HG03280 (cell line): ENCODE measurements around the gene GRWD1.

Source experiments
- ATAC-seq: cut with Tn5 transposase; IDR thresholded peaks from one replicate; pipeline ENCODE4 v1.9.1; 2021; ENCODE audit warnings: mild to moderate bottlenecking, moderate library complexity; ENCODE audit not compliant: unreplicated experiment

GRWD1 gene

DNA sequence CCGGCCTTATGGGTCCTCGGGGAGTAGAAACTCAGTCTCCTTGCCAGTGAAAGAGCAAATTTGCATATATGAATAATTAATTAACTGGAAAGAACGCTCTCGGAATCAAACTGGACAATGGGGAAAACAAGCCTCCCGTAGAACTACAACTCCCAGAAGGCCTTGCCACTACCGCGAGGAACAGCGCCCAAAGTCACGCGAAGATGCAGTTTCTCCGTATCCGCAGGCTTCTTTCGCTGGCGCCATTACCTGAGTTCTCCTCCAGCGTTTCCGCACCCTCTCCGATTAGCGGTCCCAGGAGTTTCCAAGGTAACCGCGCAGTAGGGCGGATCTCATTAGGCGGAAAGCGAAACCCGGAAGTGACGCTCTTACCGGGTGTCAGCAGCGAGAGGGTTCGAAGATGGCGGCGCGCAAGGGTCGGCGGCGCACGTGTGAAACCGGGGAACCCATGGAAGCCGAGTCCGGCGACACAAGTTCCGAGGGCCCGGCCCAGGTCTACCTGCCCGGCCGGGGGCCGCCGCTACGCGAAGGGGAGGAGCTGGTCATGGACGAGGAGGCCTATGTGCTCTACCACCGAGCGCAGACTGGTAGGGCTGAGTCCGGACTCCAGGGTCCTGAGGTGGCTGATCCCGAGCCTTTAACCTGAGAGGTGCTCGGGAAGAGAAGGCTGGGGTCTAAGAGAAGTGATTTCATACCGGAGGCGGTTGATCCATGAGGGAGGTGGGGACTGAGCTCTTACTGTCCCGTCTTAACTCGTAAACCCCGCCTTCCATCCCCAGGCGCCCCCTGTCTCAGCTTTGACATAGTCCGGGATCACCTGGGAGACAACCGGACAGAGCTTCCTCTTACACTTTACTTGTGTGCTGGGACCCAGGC is at the start of gene GRWD1:
GRWD1 (plus strand) TSS at position 378 of the 876 bp plus-strand sequence; CDS start at position 401, 23 bp downstream.
- peak; percentile 81 for ATAC-seq

DNA sequence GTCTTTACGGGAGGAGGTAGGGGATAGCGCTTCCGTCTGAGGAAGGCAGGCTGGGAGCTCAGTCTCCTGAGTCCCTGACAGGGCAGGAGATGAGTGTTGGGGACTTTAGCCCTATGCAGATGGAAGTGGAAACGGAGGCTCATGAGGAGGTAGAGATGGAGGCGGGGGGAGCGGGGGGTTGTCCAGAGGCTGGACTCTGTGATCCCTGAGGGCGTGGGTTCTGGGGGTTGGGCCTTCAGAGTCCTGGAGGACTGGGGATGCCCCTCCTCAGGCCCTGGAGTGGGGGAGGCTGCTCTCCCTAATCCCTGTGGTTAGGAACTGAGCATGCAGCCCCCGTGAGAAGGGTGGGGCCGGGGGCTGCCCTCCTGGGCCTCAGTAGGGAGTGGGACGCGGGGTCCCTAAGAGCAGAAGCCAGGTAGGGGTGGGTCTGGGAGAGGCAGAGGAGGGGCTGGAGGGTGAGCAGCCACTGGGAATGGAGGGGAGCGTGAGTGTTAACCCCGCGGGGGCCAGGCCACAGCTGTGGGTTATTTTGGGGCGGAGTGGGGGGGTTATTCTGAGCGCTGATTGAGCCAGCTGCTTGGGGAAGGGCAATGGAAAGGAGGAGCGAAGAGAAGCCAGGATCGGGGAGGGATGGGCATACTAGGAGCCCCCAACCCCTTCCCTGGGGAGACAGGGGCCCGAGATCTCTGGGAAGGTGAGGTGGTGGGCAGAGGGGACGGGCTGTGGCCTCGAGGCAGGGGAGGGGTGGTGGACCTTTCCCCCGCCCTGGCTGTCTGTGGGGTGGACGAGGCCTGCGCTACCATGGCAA is 49.6 kb upstream of the GRWD1 start:
- no peak for ATAC-seq

DNA sequence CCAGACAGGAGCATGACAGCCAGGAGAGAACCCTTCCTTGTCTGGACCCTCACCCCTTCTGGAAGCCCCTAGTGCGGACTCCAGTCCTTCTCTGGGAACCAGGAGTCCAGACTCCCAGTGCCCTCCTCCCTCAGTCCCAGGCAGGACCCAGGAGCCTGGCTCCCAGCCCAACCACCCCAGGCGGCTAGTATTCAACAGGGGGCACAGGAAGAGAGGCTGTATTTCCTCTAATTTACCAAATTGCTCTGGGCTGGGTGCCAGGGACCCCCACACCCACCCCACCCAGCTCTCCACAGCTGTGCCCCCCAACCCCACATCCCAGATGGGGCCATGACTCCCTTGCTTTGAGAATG is 49.0 kb upstream of the GRWD1 start:
- no peak for ATAC-seq

DNA sequence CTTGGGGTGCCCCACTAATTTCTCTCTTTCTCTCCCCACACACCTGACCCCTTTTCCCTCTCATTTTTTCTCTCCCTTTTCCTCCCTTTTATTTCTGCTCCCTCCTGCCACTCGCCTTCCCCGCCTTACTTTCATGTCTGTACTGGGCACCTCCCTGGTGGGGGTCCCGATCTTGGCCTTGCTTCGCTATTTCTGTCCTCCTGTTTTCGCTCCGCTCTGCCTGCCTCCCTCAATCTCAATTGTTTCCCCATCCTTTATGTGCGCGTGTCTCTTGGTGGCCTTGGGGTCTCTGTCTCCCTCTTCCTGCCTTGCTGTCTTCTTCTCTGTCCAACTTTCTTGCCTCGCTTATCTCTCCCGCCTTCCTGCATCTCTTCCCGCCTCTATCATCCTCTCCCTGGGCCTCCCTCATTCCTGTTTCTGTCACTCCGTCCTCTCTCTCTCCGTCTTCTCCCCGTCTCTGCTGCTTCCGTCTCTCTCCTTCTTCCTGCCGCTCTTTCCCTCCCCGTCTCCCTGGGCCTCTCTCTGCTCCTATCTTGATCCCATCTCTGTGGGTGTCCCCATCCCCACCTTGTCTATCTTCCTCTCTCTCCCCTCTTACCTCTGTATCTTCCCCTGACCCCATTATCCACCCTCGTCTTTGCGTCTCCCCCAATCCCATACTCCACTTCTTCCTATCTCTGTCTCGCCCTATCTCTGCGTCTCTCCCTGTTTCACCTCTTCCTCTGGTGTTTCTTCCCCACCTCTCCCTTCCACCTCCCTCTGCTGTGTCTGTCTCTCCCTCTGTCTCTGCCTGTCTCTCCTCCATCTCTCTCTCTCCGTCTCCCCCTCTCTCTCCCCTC is 48.3 kb upstream of the GRWD1 start:
- ATAC-seq, result no peak

DNA sequence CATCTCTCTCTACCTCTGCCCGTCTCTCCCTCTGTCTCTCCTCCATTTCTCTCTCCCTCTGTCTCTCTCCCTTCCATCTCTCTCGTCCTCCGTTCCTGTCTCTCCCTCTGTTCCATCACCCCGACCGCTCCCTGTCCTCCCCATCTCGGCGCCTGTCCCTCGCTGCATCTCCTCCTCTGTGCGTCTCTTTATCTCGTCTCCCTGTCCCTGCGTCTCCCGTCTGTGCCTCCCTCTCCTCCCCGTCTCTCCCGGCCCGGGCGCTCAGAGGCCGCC is 47.7 kb upstream of the GRWD1 start:
- no peak for ATAC-seq

DNA sequence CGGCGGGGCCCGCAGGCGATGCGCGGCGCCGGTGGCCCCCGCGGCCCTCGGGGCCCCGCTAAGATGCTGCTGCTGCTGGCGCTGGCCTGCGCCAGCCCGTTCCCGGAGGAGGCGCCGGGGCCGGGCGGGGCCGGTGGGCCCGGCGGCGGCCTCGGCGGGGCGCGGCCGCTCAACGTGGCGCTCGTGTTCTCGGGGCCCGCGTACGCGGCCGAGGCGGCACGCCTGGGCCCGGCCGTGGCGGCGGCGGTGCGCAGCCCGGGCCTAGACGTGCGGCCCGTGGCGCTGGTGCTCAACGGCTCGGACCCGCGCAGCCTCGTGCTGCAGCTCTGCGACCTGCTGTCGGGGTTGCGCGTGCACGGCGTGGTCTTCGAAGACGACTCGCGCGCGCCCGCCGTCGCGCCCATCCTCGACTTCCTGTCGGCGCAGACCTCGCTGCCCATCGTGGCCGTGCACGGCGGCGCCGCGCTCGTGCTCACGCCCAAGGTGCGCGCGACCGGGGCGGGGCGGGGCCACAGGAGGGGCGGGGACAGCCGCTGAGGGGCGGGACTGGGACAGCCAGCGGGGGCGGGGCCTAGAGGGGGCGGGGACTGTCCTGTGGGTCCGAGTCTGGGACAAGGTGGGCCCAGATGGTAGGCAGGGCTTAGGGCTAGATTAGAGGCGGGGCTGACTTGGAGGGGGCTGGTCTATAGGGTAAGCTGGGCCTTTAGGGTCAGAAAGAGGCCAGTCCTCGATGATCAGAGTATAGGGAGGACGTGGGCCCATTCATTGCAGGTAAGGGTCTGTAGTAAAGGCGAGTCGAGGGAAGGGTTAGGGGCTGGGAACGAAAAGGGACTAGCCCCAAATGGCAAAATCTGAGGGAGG is 47.2 kb upstream of the GRWD1 start:
- no peak for ATAC-seq

DNA sequence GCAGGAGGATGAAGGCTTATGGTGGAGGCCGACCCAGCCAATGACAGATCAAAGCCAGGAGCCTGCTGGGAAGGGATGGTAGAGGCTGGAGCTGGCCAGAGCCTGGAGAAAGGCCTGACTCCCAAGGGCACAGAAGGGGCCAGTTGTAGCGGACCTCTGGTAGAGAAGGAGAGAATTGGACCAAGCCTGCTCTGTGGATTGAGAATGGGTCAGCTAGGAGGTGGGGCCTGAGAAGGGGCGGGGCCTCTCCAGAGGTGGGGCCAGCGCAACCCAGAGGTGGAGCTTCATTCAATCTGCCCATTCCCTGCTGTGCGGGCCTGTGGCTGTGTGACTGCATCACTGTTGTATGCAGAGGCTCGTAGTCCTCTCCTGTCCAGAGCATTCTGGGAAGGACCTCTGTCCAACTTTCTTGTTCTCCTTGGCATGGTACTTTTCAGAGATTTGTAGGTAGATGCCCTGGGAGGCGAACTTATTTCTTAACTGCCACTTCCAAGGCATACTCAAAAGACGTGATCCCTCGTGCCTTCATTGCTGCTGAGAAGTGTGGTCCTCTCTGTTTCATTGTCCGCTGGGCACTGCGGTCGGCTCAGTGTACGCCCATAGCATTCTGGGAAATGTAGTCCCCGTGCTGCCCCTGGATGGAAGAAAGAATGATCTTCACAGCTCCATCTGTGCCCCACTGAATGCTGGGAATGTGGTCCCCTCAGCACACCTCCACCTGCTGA is 45.6 kb upstream of the GRWD1 start:
- no peak for ATAC-seq

DNA sequence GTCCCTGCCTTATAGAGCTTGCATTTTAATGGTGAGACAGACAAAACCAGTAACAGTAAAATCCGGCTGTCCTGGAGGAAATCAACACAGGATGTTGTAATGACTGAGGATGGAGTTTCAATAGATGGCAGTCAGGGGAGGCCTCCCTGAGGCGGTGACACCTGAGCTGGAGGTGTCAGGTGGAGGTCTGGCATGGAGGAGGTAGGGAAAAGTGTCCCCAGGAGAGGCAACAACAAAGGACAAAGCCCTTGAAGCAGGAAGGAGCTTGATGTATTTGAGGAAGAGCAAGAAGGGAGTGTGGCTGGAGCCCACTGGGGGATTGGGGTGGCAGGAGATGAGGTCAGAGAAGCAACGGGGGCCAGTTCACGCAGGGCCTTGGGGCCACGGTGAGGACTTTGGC is 44.5 kb upstream of the GRWD1 start:
- ATAC-seq, result no peak

DNA sequence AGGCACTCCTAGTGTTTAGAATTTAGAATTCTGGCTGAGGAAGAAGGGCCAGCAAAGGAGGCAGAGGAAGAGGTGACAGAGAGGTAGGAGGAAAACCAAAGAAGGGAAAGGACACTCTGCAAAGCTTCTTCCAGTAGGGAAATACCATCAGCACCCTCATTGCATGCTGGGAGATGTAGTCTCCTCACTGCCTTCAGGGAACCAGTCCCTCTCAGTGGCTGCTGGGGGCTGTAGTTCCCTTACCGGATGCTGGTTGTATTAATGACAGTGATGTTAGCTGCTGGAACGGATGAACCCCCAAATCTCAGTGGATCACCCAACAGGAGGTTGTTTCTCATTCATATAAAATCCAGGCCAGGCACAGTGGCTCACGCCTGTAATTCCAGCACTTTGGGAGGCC is 42.2 kb upstream of the GRWD1 start:
- no peak for ATAC-seq

DNA sequence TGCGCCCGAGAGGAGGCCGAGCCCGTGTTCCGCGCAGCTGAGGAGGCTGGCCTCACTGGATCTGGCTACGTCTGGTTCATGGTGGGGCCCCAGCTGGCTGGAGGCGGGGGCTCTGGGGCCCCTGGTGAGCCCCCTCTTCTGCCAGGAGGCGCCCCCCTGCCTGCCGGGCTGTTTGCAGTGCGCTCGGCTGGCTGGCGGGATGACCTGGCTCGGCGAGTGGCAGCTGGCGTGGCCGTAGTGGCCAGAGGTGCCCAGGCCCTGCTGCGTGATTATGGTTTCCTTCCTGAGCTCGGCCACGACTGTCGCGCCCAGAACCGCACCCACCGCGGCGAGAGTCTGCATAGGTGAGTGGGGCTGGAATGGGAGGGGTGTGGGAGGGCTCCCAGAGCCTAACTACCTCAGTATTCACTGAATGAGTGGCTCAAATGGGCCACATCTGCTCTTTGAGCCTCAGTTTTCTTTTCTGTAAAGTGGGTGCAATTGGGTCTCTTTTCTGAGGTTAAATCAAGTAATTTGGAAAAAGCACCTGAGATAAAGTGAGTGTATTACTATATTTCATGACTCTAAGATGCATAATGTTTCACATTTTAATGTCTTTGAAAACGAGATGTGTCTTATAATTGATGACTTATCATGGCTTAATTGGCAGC is 40.6 kb upstream of the GRWD1 start:
- ATAC-seq, result no peak

DNA sequence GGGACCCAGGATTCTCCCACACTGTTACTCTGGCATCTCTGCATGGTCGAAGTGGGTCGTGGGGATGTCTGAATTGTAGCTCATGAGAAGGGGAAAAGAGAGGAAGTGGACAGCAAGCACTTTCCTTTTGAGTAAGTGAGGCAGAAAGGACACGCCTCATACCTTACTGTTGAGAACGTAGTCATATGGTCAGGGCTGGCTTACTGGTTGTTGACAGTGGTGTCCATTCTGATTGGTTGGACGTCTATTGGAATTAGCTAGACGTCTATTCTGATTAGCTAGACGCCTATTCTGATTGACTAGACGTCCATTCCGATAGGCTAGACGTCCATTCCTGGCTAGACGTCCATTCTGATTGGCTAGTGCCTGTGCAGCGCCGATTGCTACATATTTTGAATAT is 39.9 kb upstream of the GRWD1 start:
- ATAC-seq, result no peak

DNA sequence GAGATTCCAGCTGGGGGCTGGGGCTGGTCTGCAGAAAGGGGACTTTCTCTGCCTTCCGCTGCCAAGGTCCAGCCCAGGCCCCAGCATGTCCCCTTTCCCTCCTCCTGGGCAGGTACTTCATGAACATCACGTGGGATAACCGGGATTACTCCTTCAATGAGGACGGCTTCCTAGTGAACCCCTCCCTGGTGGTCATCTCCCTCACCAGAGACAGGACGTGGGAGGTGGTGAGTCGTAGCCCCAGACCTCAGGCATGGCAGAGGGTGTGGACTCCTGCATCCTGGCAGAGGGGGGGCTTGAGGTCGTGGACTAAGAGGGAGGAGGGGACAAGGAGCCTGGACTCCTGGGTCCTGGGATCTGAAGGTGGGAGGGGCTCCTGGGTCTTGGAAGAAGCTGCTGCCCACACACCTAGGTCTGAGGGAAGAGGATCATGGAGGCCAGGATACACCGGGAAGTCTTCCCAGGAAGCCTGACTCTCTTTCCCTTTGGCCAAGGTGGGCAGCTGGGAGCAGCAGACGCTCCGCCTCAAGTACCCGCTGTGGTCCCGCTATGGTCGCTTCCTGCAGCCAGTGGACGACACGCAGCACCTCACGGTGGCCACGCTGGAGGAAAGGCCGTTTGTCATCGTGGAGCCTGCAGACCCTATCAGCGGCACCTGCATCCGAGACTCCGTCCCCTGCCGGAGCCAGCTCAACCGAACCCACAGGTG is 31.8 kb upstream of the GRWD1 start:
- ATAC-seq, result no peak

DNA sequence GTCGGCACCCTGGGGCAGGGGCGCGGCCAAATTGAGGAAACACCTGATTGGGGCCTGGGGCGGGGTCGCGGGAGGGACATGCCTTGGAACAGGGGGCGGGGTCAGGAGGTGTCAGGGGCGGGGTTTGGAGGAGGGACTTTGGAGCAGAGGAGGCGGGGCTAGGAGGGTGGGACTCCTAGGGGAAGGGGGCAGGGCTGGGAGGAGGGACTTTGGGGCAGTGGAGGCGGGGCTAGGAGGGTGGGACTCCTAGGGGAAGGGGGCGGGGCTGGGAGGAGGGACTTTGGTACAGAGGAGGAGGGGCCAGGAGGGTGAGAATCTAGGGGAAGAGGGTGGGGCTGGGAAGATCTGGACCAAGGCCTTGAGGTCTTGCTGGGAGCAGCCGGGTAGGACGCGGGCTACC is 30.4 kb upstream of the GRWD1 start:
- no peak for ATAC-seq

DNA sequence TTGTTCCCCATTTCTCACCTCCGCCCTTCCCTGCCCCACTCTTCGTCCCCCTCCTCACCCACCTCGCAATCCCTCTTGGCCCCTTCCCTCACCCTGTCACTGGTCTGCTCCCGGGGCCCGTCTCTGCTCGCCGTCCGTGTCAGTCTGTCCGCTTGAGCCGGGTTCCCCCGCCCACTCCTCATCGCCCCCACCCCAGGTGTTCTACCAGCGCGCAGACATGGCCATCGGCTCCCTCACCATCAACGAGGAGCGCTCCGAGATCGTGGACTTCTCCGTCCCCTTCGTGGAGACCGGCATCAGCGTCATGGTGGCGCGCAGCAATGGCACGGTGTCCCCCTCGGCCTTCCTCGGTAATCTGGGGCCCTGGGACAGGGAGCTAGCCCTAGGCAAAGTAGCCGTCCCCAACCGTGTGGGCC is 30.0 kb upstream of the GRWD1 start:
- ATAC-seq, result no peak

DNA sequence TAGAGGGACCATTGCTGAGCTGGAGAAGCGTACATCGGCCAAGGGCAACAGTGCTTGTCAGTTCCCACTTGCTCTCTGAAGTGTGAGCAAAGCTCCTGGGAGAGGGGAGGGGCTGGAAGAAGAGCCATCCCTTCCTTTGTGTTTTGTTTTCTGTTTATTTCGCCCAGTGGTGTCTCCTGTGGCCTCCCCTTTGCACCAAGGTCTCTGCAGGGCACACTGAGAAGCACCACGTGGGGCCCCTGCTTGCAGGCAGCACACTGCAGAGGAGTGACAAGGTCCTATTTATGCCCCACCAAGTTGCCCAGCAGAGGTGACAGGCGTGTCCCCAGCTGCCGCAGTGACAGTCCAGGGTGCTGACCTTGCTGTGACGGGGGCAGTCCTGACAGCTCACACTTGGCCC is 28.4 kb upstream of the GRWD1 start:
- ATAC-seq, result no peak

DNA sequence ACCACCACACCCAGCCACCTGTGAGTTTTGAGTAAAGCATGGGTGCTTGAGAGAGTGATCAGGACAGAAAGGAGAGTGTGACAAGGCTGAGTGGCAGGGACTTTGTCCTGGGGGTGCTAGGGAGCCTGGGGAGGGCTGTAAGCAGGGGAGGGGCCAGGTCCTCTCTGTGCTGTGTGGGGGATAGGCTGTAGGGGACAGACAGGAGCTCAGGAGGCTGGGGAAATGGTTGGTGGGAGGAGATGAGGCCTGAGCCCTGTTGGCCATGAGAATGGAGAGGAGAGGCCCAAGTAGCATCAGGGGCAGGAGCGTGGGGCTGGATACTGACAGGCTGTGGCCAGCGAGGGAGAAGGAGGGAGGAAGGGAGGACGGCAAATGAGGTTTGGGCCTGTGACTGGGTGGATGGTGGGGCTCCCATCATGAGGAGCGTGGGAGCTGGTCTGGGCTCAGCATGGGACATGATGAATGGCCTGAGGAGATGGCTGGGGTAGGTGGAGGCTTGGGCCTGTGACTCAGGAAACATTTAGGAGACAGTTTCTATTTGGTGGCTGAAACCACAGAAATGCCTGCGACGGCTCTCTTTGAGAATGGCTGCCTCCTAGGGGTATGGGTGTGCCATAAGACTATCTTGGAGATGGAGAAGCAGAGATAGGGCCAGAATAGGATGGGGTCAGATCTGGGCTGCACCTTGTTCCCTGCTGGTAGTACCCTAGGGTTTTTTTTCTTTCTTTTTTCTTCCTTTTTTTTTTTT is 27.3 kb upstream of the GRWD1 start:
- no peak for ATAC-seq

DNA sequence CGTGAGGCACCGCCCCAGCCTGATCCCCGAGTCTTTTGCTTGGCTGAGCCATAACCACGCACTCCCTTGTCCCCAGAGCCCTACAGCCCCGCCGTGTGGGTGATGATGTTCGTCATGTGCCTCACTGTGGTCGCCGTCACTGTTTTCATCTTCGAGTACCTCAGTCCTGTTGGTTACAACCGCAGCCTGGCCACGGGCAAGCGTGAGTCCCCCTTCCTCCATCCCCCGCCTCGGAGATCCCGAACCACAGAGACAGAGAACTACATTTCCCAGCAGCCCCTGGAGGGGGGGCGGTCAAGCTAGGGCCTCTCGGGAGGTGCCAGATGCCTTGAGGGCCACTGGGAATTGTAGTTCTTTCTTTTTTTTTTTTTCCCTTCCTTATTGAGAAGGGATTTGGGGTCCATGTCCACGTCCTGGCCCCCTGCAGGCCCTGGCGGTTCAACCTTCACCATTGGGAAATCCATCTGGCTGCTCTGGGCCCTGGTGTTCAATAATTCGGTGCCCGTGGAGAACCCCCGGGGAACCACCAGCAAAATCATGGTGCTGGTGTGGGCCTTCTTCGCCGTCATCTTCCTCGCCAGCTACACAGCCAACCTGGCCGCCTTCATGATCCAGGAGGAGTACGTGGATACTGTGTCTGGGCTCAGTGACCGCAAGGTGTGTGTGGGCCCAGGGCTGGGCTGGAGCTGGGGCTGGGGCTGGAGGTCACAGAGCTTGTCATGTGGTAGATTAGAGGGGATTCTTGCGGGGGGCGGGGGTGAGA is 26.4 kb upstream of the GRWD1 start:
- peak; percentile 77 for ATAC-seq
